ENCODE measurements around the gene MGRN1. TPM values are rescaled to one million over a fixed set of nuclear protein-coding genes. Genes with fewer than 3 reads are reported as not detected.
A peak's percentile ranks its signal among the peaks of the same experiment; 100 is the strongest.

MGRN1 gene
- total RNA-seq, 2 experiments from 2014 or later, result 74.4 to 79.5 TPM

- POLR2A ChIA-PET, result no interaction called here
- Mint-ChIP-seq H3K4me3 (no peak overlapping the region), H3K27ac (no peak overlapping the region), H3K4me1 (peaks cover 23% of the 10 kb centered on the region), H3K9me3 (no peaks in the 10 kb centered on the region), H3K27me3 (no peaks in the 10 kb centered on the region), H3K36me3 (ENCODE audit: low read depth) (peaks cover 37% of the 10 kb centered on the region)
- CTCF ChIA-PET, result no interaction called here
- DNase-seq, result no peak
Observed at GRCh38 chr16:4652561-4652960, 27.9 kb downstream of the MGRN1 start.

GRCh38 chr16:4654011-4654963 is 29.7 kb downstream of the MGRN1 start:
- H3K27me3 Mint-ChIP-seq, result no peaks in the 10 kb centered on the region
- H3K4me3 Mint-ChIP-seq, result no peak overlapping the region
- H3K4me1 Mint-ChIP-seq, result peaks cover 24% of the 10 kb centered on the region
- H3K36me3 Mint-ChIP-seq (ENCODE audit: low read depth), result peaks cover 38% of the 10 kb centered on the region
- no peaks in the 10 kb centered on the region for H3K9me3 Mint-ChIP-seq
- no peak overlapping the region for H3K27ac Mint-ChIP-seq
- POLR2A ChIA-PET, result no interaction called here
- CTCF ChIA-PET, result no interaction called here
- DNase-seq, result no peak

GRCh38 chr16:4654964-4655590 is 30.5 kb downstream of the MGRN1 start:
- Mint-ChIP-seq H3K4me1 (peaks cover 26% of the 10 kb centered on the region), H3K36me3 (ENCODE audit: low read depth) (peaks cover 40% of the 10 kb centered on the region), H3K4me3 (no peak overlapping the region), H3K27ac (no peak overlapping the region), H3K9me3 (no peaks in the 10 kb centered on the region), H3K27me3 (no peaks in the 10 kb centered on the region)
- POLR2A ChIA-PET, result no interaction called here
- CTCF ChIA-PET, result no interaction called here
- no peak for DNase-seq

- Mint-ChIP-seq H3K4me3 (no peak overlapping the region), H3K27me3 (no peaks in the 10 kb centered on the region), H3K9me3 (no peaks in the 10 kb centered on the region), H3K4me1 (peaks cover 26% of the 10 kb centered on the region), H3K27ac (no peak overlapping the region), H3K36me3 (ENCODE audit: low read depth) (peaks cover 35% of the 10 kb centered on the region)
- DNase-seq, result no peak
- CTCF ChIA-PET, result interaction anchor here (1.3 kb wide), 1 partner anchor 20 kb away, joined by 3 read pairs; no protein-coding TSS in a partner anchor
- POLR2A ChIA-PET, result no interaction called here
Observed at GRCh38 chr16:4655801-4656200, 31.2 kb downstream of the MGRN1 start.

GRCh38 chr16:4656221-4656620 is 31.6 kb downstream of the MGRN1 start:
- no peaks in the 10 kb centered on the region for H3K27me3 Mint-ChIP-seq
- H3K36me3 Mint-ChIP-seq (ENCODE audit: low read depth), result peaks cover 33% of the 10 kb centered on the region
- H3K4me3 Mint-ChIP-seq, result no peak overlapping the region
- H3K9me3 Mint-ChIP-seq, result no peaks in the 10 kb centered on the region
- no peak for DNase-seq
- no peak overlapping the region for H3K27ac Mint-ChIP-seq
- CTCF ChIA-PET, result interaction anchor here (1.3 kb wide), 1 partner anchor 21 kb away, joined by 3 read pairs; no protein-coding TSS in a partner anchor
- POLR2A ChIA-PET, result no interaction called here
- peaks cover 29% of the 10 kb centered on the region for H3K4me1 Mint-ChIP-seq

GRCh38 chr16:4656695-4657686 is 32.4 kb downstream of the MGRN1 start:
- Mint-ChIP-seq H3K36me3 (ENCODE audit: low read depth) (peaks cover 32% of the 10 kb centered on the region), H3K9me3 (no peaks in the 10 kb centered on the region), H3K27ac (no peak overlapping the region), H3K27me3 (no peaks in the 10 kb centered on the region), H3K4me1 (peaks cover 36% of the 10 kb centered on the region), H3K4me3 (no peak overlapping the region)
- no peak for DNase-seq
- ChIA-PET CTCF (interaction anchor here (1.3 kb wide), 1 partner anchor 21 kb away, joined by 3 read pairs; no protein-coding TSS in a partner anchor), POLR2A (no interaction called here)

- POLR2A ChIA-PET, result no interaction called here
- H3K27ac Mint-ChIP-seq, result peak overlapping the region; percentile 88
- H3K27me3 Mint-ChIP-seq, result no peaks in the 10 kb centered on the region
- H3K36me3 Mint-ChIP-seq (ENCODE audit: low read depth), result peaks cover 37% of the 10 kb centered on the region
- CTCF ChIA-PET, result interaction anchor here (0.9 to 3.2 kb wide), 4 partner anchors 9 to 36 kb away, joined by 4 to 18 read pairs (median 8); partner anchors contain the start of gene MGRN1
- no peak for DNase-seq
- H3K4me3 Mint-ChIP-seq, result peak overlapping the region; percentile 22
- H3K9me3 Mint-ChIP-seq, result no peaks in the 10 kb centered on the region
- peaks cover 61% of the 10 kb centered on the region for H3K4me1 Mint-ChIP-seq
Observed at GRCh38 chr16:4659363-4660353, 35.0 kb downstream of the MGRN1 start.

- Mint-ChIP-seq H3K36me3 (ENCODE audit: low read depth) (peaks cover 39% of the 10 kb centered on the region), H3K27me3 (no peaks in the 10 kb centered on the region), H3K27ac (peak overlapping the region; percentile 88), H3K4me1 (peaks cover 69% of the 10 kb centered on the region), H3K4me3 (peak overlapping the region; percentile 22), H3K9me3 (no peaks in the 10 kb centered on the region)
- peak; percentile 86 for DNase-seq
- POLR2A ChIA-PET, result interaction anchor here (0.6 kb wide), 1 partner anchor 13 kb away, joined by 3 read pairs; no protein-coding TSS in a partner anchor
- CTCF ChIA-PET, result interaction anchor here (0.6 to 3.2 kb wide), 6 partner anchors 10 to 432 kb away, joined by 3 to 18 read pairs (median 4); partner anchors contain the start of gene MGRN1
Observed at GRCh38 chr16:4660454-4661007, 35.9 kb downstream of the MGRN1 start.

- POLR2A ChIA-PET, result no interaction called here
- CTCF ChIA-PET, result interaction anchor here (0.5 to 3.2 kb wide), 5 partner anchors 9 to 141 kb away, joined by 3 to 18 read pairs (median 4); no protein-coding TSS in a partner anchor
- Mint-ChIP-seq H3K27me3 (no peaks in the 10 kb centered on the region), H3K4me1 (peaks cover 79% of the 10 kb centered on the region), H3K4me3 (no peak overlapping the region), H3K9me3 (no peaks in the 10 kb centered on the region), H3K27ac (peak overlapping the region; percentile 36), H3K36me3 (ENCODE audit: low read depth) (peaks cover 38% of the 10 kb centered on the region)
- no peak for DNase-seq
Observed at GRCh38 chr16:4661661-4662060, 37.0 kb downstream of the MGRN1 start.

GRCh38 chr16:4663465-4663776 is 38.8 kb downstream of the MGRN1 start:
- DNase-seq, result no peak
- Mint-ChIP-seq H3K27me3 (no peaks in the 10 kb centered on the region), H3K4me1 (peaks cover 82% of the 10 kb centered on the region), H3K36me3 (ENCODE audit: low read depth) (peaks cover 44% of the 10 kb centered on the region), H3K9me3 (no peaks in the 10 kb centered on the region), H3K4me3 (peak overlapping the region; percentile 56), H3K27ac (peak overlapping the region; percentile 93)
- ChIA-PET POLR2A (no interaction called here), CTCF (no interaction called here)

- ChIA-PET CTCF (interaction anchor here (1.6 kb wide), 1 partner anchor 39 kb away, joined by 3 read pairs; the partner anchor contains the start of gene MGRN1), POLR2A (no interaction called here)
- H3K27ac Mint-ChIP-seq, result peak overlapping the region; percentile 93
- H3K4me3 Mint-ChIP-seq, result peak overlapping the region; percentile 56
- peaks cover 77% of the 10 kb centered on the region for H3K4me1 Mint-ChIP-seq
- H3K27me3 Mint-ChIP-seq, result no peaks in the 10 kb centered on the region
- no peaks in the 10 kb centered on the region for H3K9me3 Mint-ChIP-seq
- DNase-seq, result no peak
- H3K36me3 Mint-ChIP-seq (ENCODE audit: low read depth), result peaks cover 40% of the 10 kb centered on the region
Observed at GRCh38 chr16:4663777-4664465, 39.3 kb downstream of the MGRN1 start.
